ENCODE data around the gene SIGLEC1.

DNA sequence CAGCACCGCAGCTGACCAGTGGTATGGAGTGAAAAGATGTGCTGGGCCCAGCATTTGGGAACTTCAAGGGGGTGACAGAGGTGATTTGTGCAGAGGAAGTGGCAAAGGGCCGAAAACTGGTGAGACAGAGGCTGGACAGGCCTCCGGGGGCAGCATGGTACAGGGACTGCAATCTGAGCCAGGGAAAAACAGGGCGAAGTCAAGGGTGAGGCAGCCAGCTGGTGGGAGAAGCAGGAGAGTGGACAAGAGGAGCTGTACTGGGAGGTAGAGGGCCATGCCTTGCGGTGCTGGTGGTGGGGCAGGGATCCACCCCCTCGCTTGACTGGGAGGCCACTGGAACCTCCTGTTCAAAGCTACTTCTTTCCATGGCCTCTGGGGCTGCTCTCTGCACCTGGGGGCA is 41.9 kb downstream of the SIGLEC1 start:
- TF ChIP-seq, protein P1, sequence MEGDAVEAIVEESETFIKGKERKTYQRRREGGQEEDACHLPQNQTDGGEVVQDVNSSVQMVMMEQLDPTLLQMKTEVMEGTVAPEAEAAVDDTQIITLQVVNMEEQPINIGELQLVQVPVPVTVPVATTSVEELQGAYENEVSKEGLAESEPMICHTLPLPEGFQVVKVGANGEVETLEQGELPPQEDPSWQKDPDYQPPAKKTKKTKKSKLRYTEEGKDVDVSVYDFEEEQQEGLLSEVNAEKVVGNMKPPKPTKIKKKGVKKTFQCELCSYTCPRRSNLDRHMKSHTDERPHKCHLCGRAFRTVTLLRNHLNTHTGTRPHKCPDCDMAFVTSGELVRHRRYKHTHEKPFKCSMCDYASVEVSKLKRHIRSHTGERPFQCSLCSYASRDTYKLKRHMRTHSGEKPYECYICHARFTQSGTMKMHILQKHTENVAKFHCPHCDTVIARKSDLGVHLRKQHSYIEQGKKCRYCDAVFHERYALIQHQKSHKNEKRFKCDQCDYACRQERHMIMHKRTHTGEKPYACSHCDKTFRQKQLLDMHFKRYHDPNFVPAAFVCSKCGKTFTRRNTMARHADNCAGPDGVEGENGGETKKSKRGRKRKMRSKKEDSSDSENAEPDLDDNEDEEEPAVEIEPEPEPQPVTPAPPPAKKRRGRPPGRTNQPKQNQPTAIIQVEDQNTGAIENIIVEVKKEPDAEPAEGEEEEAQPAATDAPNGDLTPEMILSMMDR (IDR thresholded peaks at IDR 0.05), result no peak
- no peak for TF ChIP-seq POLR2A (IDR thresholded peaks at IDR 0.05)
